ENCODE measurements around the gene MGAT3.

- TF ChIP-seq POLR2AphosphoS5 (IDR thresholded peaks at IDR 0.05; ENCODE audit: control insufficient read depth, insufficient read depth, low read depth, low read length): no peak
- TF ChIP-seq ERF (CRISPR knock-in tag; IDR thresholded peaks at IDR 0.05): no peak
- TF ChIP-seq, protein P1, sequence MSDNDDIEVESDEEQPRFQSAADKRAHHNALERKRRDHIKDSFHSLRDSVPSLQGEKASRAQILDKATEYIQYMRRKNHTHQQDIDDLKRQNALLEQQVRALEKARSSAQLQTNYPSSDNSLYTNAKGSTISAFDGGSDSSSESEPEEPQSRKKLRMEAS (CRISPR knock-in tag; IDR thresholded peaks at IDR 0.05): no peak
- no peak for TF ChIP-seq CHD2 (IDR thresholded peaks at IDR 0.05; ENCODE audit: low read depth, low read length)
- no peak for TF ChIP-seq JUNB (CRISPR knock-in tag; conservative IDR thresholded peaks at IDR 0.05)
- TF ChIP-seq E2F5 (CRISPR knock-in tag; IDR thresholded peaks at IDR 0.05): no peak
- TF ChIP-seq EZH2 (IDR thresholded peaks at IDR 0.05; ENCODE audit: borderline replicate concordance, low read depth, low read length): no peak
- no peak for TF ChIP-seq ZNF282 (CRISPR knock-in tag; IDR thresholded peaks at IDR 0.05)
- no peak for TF ChIP-seq TCF7 (IDR thresholded peaks at IDR 0.05; ENCODE audit: borderline replicate concordance)
- TF ChIP-seq TARDBP (IDR thresholded peaks at IDR 0.05): no peak
- TF ChIP-seq POLR2A (conservative IDR thresholded peaks at IDR 0.05): no peak
- TF ChIP-seq BACH1 (tag; IDR thresholded peaks at IDR 0.05): no peak
- no peak for TF ChIP-seq MED1 (CRISPR knock-in tag; IDR thresholded peaks at IDR 0.05; ENCODE audit: borderline replicate concordance)
Measured at GRCh38 chr22:39480557-39480956, 23.7 kb downstream of the MGAT3 start.
